Thymus (tissue), 11 donors: ENCODE results near the gene RPS6KA2. TPM values are rescaled to one million over a fixed set of nuclear protein-coding genes. Genes with fewer than 3 reads are reported as not detected.
"Not testable (repeated sequence)": the region's sequence is repeated elsewhere in the genome, so short reads cannot be mapped to it uniquely, and the experiment has no call there.

ENCODE experiments used
- DNase-seq, 9 donors: peaks; one replicate each; pipeline ENCODE4 v3.0.0-alpha.2; 2013; ENCODE audit warnings: low spot score in 9 of 9, low read depth in 6 of 9, missing footprints in 1 of 9
- H3K27ac ChIP-seq, 2 donors: one replicate each; pipeline ENCODE4 v1.5.1; 2013; ENCODE audit warnings: control low read depth in 1 of 2, low read depth in 1 of 2, low read length in 1 of 2, mild to moderate bottlenecking in 1 of 2, moderate library complexity in 1 of 2
- H3K27me3 ChIP-seq, 2 donors: one replicate each; pipeline ENCODE4 v1.5.1; 2013; ENCODE audit warnings: low read length in 1 of 2; ENCODE audit not compliant: control insufficient read depth in 2 of 2, insufficient read depth in 1 of 2
- H3K36me3 ChIP-seq, 2 donors: one replicate each; pipeline ENCODE4 v1.5.1; 2013; ENCODE audit warnings: low read length in 1 of 2, mild to moderate bottlenecking in 1 of 2, moderate library complexity in 1 of 2; ENCODE audit not compliant: control insufficient read depth in 2 of 2, insufficient read depth in 2 of 2
- H3K4me1 ChIP-seq, 2 donors: one replicate each; pipeline ENCODE4 v1.5.1; 2013; ENCODE audit warnings: low read length in 2 of 2; ENCODE audit not compliant: control insufficient read depth in 2 of 2, insufficient read depth in 2 of 2
- H3K4me3 ChIP-seq, 2 donors: one replicate each; pipeline ENCODE4 v1.5.1; 2013; ENCODE audit warnings: low read length in 2 of 2, control low read depth in 1 of 2, mild to moderate bottlenecking in 1 of 2
- H3K9me3 ChIP-seq, 2 donors: one replicate each; pipeline ENCODE4 v1.5.1; 2013; ENCODE audit warnings: low read length in 1 of 2, mild to moderate bottlenecking in 1 of 2; ENCODE audit not compliant: control insufficient read depth in 2 of 2, insufficient read depth in 1 of 2
- WGBS: extraction: QIAGEN DNeasy Blood & Tissue Kit; methylation state at CpG from one replicate; pipeline ENCODE4 v1.1.7; 2013; 5-methylcytosine and 5-hydroxymethylcytosine counted together
- polyA plus RNA-seq: library from polyadenylated mRNA; stranded (reverse); fragments of 200-250 nt; gene quantifications from one replicate; pipeline ENCODE4 v1.2.3, GENCODE V29; 2013
- total RNA-seq: library from RNA; stranded (reverse); fragments of 120-200 nt; gene quantifications from one replicate; pipeline ENCODE4 v1.2.4, GENCODE V29; 2013
- donor health status: healthy.

RPS6KA2 gene
- total and polyA plus RNA-seq, 2 donors = 2.9 to 12.3 TPM

- no peak for DNase-seq
- 100% methylated on average over 1 of the region's 1 CpG for WGBS
- Histone ChIP-seq H3K27me3 (no peaks in the 10 kb centered on the region), H3K4me1 (no peaks in the 10 kb centered on the region), H3K4me3 (no peak overlapping the region), H3K9me3 (no peaks in the 10 kb centered on the region), H3K27ac (no peak overlapping the region), H3K36me3 (no peaks in the 10 kb centered on the region)
Observed at GRCh38 chr6:166375013-166375412, 252.0 kb downstream of the RPS6KA2 start.

- Histone ChIP-seq H3K4me3 (no peak overlapping the region), H3K9me3 (no peaks in the 10 kb centered on the region), H3K36me3 (peaks cover 4 to 9% of the 10 kb centered on the region in 2 donors), H3K27me3 (no peaks in the 10 kb centered on the region), H3K27ac (no peak overlapping the region), H3K4me1 (no peaks in the 10 kb centered on the region)
- no peak for DNase-seq
- WGBS = 96% methylated on average over 3 of the region's 3 CpGs
Observed at GRCh38 chr6:166370489-166370888, 256.6 kb downstream of the RPS6KA2 start.

GRCh38 chr6:166369782-166370181 is 257.3 kb downstream of the RPS6KA2 start:
- Histone ChIP-seq H3K27me3 (no peaks in the 10 kb centered on the region), H3K4me1 (no peaks in the 10 kb centered on the region), H3K36me3 (peaks cover 4 to 11% of the 10 kb centered on the region in 2 donors), H3K9me3 (no peaks in the 10 kb centered on the region), H3K4me3 (no peak overlapping the region), H3K27ac (no peak overlapping the region)
- 91% methylated on average over 3 of the region's 3 CpGs for WGBS
- no peak for DNase-seq

- H3K27ac ChIP-seq = no peak overlapping the region
- H3K36me3 ChIP-seq = peaks cover 23% of the 10 kb centered on the region in 2 donors
- 98% methylated on average over 3 of the region's 3 CpGs for WGBS
- no peak for DNase-seq
- H3K4me1 ChIP-seq = no peaks in the 10 kb centered on the region
- H3K27me3 ChIP-seq = no peaks in the 10 kb centered on the region
- no peak overlapping the region for H3K4me3 ChIP-seq
- no peaks in the 10 kb centered on the region for H3K9me3 ChIP-seq
Observed at GRCh38 chr6:166366921-166367320, 260.1 kb downstream of the RPS6KA2 start.

- no peak overlapping the region for H3K27ac ChIP-seq
- H3K4me3 ChIP-seq = no peak overlapping the region
- no peaks in the 10 kb centered on the region for H3K9me3 ChIP-seq
- 97% methylated on average over 6 of the region's 6 CpGs for WGBS
- no peaks in the 10 kb centered on the region for H3K4me1 ChIP-seq
- no peaks in the 10 kb centered on the region for H3K27me3 ChIP-seq
- no peak for DNase-seq
- H3K36me3 ChIP-seq = peaks cover 23% of the 10 kb centered on the region in 2 donors
Observed at GRCh38 chr6:166365806-166366205, 261.2 kb downstream of the RPS6KA2 start.

- Histone ChIP-seq H3K4me3 (no peak overlapping the region), H3K36me3 (peaks cover 23% of the 10 kb centered on the region in 2 donors), H3K4me1 (no peaks in the 10 kb centered on the region), H3K27ac (no peak overlapping the region), H3K9me3 (no peaks in the 10 kb centered on the region), H3K27me3 (no peaks in the 10 kb centered on the region)
- 94% methylated on average over 2 of the region's 2 CpGs for WGBS
- no peak for DNase-seq
Observed at GRCh38 chr6:166365221-166365620, 261.8 kb downstream of the RPS6KA2 start.

- H3K27ac ChIP-seq = no peak overlapping the region
Observed at GRCh38 chr6:166364456-166364855, 262.6 kb downstream of the RPS6KA2 start.

GRCh38 chr6:166362427-166362826 is 264.6 kb downstream of the RPS6KA2 start:
- not testable (repeated sequence) for H3K4me3 ChIP-seq, H3K4me1 ChIP-seq, H3K27ac ChIP-seq, H3K9me3 ChIP-seq, H3K27me3 ChIP-seq, DNase-seq
- H3K36me3 ChIP-seq = peaks cover 20 to 23% of the 10 kb centered on the region in 2 donors
- 99% methylated on average over 4 of the region's 4 CpGs for WGBS

More at GRCh38 chr6:166364456-166364855, 262.6 kb downstream of the RPS6KA2 start:
- Histone ChIP-seq H3K36me3 (peaks cover 20 to 23% of the 10 kb centered on the region in 2 donors), H3K4me3 (no peak overlapping the region), H3K4me1 (no peaks in the 10 kb centered on the region), H3K27me3 (no peaks in the 10 kb centered on the region), H3K9me3 (no peaks in the 10 kb centered on the region)
- no peak for DNase-seq
- 96% methylated on average over 7 of the region's 7 CpGs for WGBS

GRCh38 chr6:166361077-166361429 is 266.0 kb downstream of the RPS6KA2 start:
- Histone ChIP-seq H3K27ac (no peak overlapping the region), H3K27me3 (no peaks in the 10 kb centered on the region), H3K4me3 (no peak overlapping the region), H3K4me1 (no peaks in the 10 kb centered on the region), H3K9me3 (no peaks in the 10 kb centered on the region), H3K36me3 (peaks cover 19 to 23% of the 10 kb centered on the region in 2 donors)
- 90% methylated on average over 3 of the region's 3 CpGs for WGBS
- DNase-seq = no peak
